ENCODE data around the gene PAK2. TPM values are rescaled to one million over a fixed set of nuclear protein-coding genes. Genes with fewer than 3 reads are reported as not detected.
A peak's percentile ranks its signal among the peaks of the same experiment; 100 is the strongest.
"Not testable (repeated sequence)": the region's sequence is repeated elsewhere in the genome, so short reads cannot be mapped to it uniquely, and the experiment has no call there.

The PAK2 gene
- total RNA-seq, 2 donors from 2014 or later = 47.3 to 78.3 TPM

GRCh38 chr3:196821806-196822355, 82.2 kb downstream of the PAK2 start:
- DNase-seq = no peak
- no peak for ATAC-seq
- intact Hi-C loops (cut with DNase I) = no loop called here

- not testable (repeated sequence) for ATAC-seq, DNase-seq
- intact Hi-C loops (cut with DNase I) = loop anchor here in 1 of 2 donors (10.0 kb wide), 1 partner anchor 145 kb away; no protein-coding TSS in a partner anchor
These were observed 90.0 kb downstream of the PAK2 start for GRCh38 chr3:196829651-196830050.

- ATAC-seq (no peak), DNase-seq (no peak)
- intact Hi-C loops (cut with DNase I) = loop anchor here (5.0 to 10.0 kb wide), 2 partner anchors 137 to 140 kb away; no protein-coding TSS in a partner anchor
These were observed 95.4 kb downstream of the PAK2 start for GRCh38 chr3:196835086-196835485.

- ATAC-seq, DNase-seq: not testable (repeated sequence)
- intact Hi-C loops (cut with DNase I) = loop anchor here (5.0 to 10.0 kb wide), 2 partner anchors 136 to 138 kb away; no protein-coding TSS in a partner anchor
These were observed 97.0 kb downstream of the PAK2 start for GRCh38 chr3:196836626-196837025.

- peak; percentile 65 for DNase-seq
- peak; percentile 73 to 81 for ATAC-seq
- intact Hi-C loops (cut with DNase I) = loop anchor here (5.0 to 10.0 kb wide), 2 partner anchors 134 to 137 kb away; no protein-coding TSS in a partner anchor
These were observed 98.3 kb downstream of the PAK2 start for GRCh38 chr3:196837819-196838420.

- not testable (repeated sequence) for ATAC-seq, DNase-seq
- intact Hi-C loops (cut with DNase I) = loop anchor here (5.0 to 10.0 kb wide), 2 partner anchors 133 to 135 kb away; no protein-coding TSS in a partner anchor
These were observed 99.7 kb downstream of the PAK2 start for GRCh38 chr3:196839351-196839750.

- no peak for ATAC-seq
- intact Hi-C loops (cut with DNase I) = no loop called here
- no peak for DNase-seq
These were observed 103.1 kb downstream of the PAK2 start for GRCh38 chr3:196842567-196843434.

- DNase-seq = no peak
- no peak for ATAC-seq
- intact Hi-C loops (cut with DNase I) = no loop called here
These were observed 103.9 kb downstream of the PAK2 start for GRCh38 chr3:196843435-196844110.

- DNase-seq; ATAC-seq; intact Hi-C loops (cut with DNase I): not testable (repeated sequence)
These were observed 104.9 kb downstream of the PAK2 start for GRCh38 chr3:196844235-196845219.

- intact Hi-C loops (cut with DNase I); DNase-seq; ATAC-seq: not testable (repeated sequence)
These were observed 108.7 kb downstream of the PAK2 start for GRCh38 chr3:196848375-196848774.

- DNase-seq (no peak), ATAC-seq (no peak)
- intact Hi-C loops (cut with DNase I) = no loop called here
These were observed 109.6 kb downstream of the PAK2 start for GRCh38 chr3:196849180-196849741.

GRCh38 chr3:196863000-196863399, 123.3 kb downstream of the PAK2 start:
- ATAC-seq; intact Hi-C loops (cut with DNase I); DNase-seq: not testable (repeated sequence)

GRCh38 chr3:196867155-196867506, 127.5 kb downstream of the PAK2 start:
- intact Hi-C loops (cut with DNase I) = loop anchor here in 1 of 2 donors (2.0 kb wide), 1 partner anchor 76 kb away; the partner anchor contains the start of gene NCBP2
- DNase-seq (no peak), ATAC-seq (no peak)

- DNase-seq (peak; percentile 93), ATAC-seq (peak; percentile 99)
- intact Hi-C loops (cut with DNase I) = loop anchor here in 1 of 2 donors (2.0 kb wide), 1 partner anchor 75 kb away; the partner anchor contains the start of gene NCBP2
These were observed 128.0 kb downstream of the PAK2 start, which contains the start of gene SENP5 for GRCh38 chr3:196867507-196868296. SENP5 (plus strand) TSS chr3:196867920; CDS start chr3:196885182, 17,262 bp downstream.

- intact Hi-C loops (cut with DNase I) = no loop called here
- DNase-seq = no peak
- peak; percentile 10 to 50 for ATAC-seq
These were observed 128.6 kb downstream of the PAK2 start for GRCh38 chr3:196868297-196868661.

GRCh38 chr3:196872316-196872715, 132.7 kb downstream of the PAK2 start:
- no peak for ATAC-seq
- no peak for DNase-seq
- intact Hi-C loops (cut with DNase I) = no loop called here
